Parathyroid adenoma (tissue), 2 donors: ENCODE measurements around the gene PKP4.

ENCODE experiments used
- H2AFZ ChIP-seq: fragments of 300-600 bp; sonication (generic); one replicate; pipeline ENCODE4 v1.7.0; 2017; ENCODE audit warnings: antibody characterized with exemption, mild to moderate bottlenecking
- H3K27ac ChIP-seq: fragments of 300-600 bp; sonication (generic); one replicate; pipeline ENCODE4 v1.7.0; 2017
- H3K27me3 ChIP-seq: fragments of 300-600 bp; sonication (generic); one replicate; pipeline ENCODE4 v1.7.0; 2017; ENCODE audit warnings: low read length; ENCODE audit not compliant: control insufficient read depth, insufficient read depth
- H3K36me3 ChIP-seq: fragments of 300-600 bp; sonication (generic); one replicate; pipeline ENCODE4 v1.7.0; 2017; ENCODE audit warnings: low read length; ENCODE audit not compliant: control insufficient read depth, insufficient read depth
- H3K4me1 ChIP-seq: fragments of 300-600 bp; sonication (generic); one replicate; pipeline ENCODE4 v1.7.0; 2017; ENCODE audit warnings: control low read depth
- H3K4me2 ChIP-seq: fragments of 300-600 bp; sonication (generic); one replicate; pipeline ENCODE4 v1.7.0; 2017; ENCODE audit warnings: low read length
- H3K4me3 ChIP-seq: fragments of 300-600 bp; sonication (generic); one replicate; pipeline ENCODE4 v1.7.0; 2017; ENCODE audit warnings: low read depth, low read length
- H3K79me2 ChIP-seq: fragments of 300-600 bp; sonication (generic); one replicate; pipeline ENCODE4 v1.7.0; 2017; ENCODE audit warnings: control low read depth
- H3K9ac ChIP-seq: fragments of 300-600 bp; sonication (generic); one replicate; pipeline ENCODE4 v1.7.0; 2017; ENCODE audit warnings: mild to moderate bottlenecking
- H3K9me3 ChIP-seq: fragments of 300-600 bp; sonication (generic); one replicate; pipeline ENCODE4 v1.7.0; 2017; ENCODE audit warnings: low read length; ENCODE audit not compliant: control insufficient read depth
- CTCF ChIP-seq: fragments of 300-600 bp; sonication (generic); IDR thresholded peaks from one replicate; pipeline ENCODE4 v1.7.0; 2017; ENCODE audit warnings: antibody characterized with exemption, mild to moderate bottlenecking
- donor health status: primary hyperparathyroidism.

Gene PKP4

GRCh38 chr2:158489366-158490112, 32.8 kb downstream of the PKP4 start:
- Histone ChIP-seq H3K9ac (no peak overlapping the region), H3K9me3 (no peaks in the 10 kb centered on the region), H2AFZ (no peak overlapping the region), H3K36me3 (no peaks in the 10 kb centered on the region), H3K27me3 (no peaks in the 10 kb centered on the region), H3K4me1 (peaks cover 11% of the 10 kb centered on the region), H3K79me2 (peaks cover 21% of the 10 kb centered on the region), H3K4me2 (no peak overlapping the region), H3K4me3 (no peak overlapping the region), H3K27ac (no peak overlapping the region)
- TF ChIP-seq CTCF: no peak

- no peak overlapping the region for H3K9ac ChIP-seq
- no peaks in the 10 kb centered on the region for H3K27me3 ChIP-seq
- no peak overlapping the region for H3K4me2 ChIP-seq
- H3K4me3 ChIP-seq: no peak overlapping the region
- peaks cover 25% of the 10 kb centered on the region for H3K79me2 ChIP-seq
- no peak overlapping the region for H3K27ac ChIP-seq
- TF ChIP-seq CTCF: no peak
- no peaks in the 10 kb centered on the region for H3K36me3 ChIP-seq
- no peak overlapping the region for H2AFZ ChIP-seq
- no peaks in the 10 kb centered on the region for H3K9me3 ChIP-seq
- H3K4me1 ChIP-seq: peaks cover 11% of the 10 kb centered on the region
These were observed 34.3 kb downstream of the PKP4 start for GRCh38 chr2:158491072-158491471.

GRCh38 chr2:158493458-158493857, 36.7 kb downstream of the PKP4 start:
- no peaks in the 10 kb centered on the region for H3K36me3 ChIP-seq
- no peak overlapping the region for H2AFZ ChIP-seq
- H3K9me3 ChIP-seq: no peaks in the 10 kb centered on the region
- no peak overlapping the region for H3K27ac ChIP-seq
- H3K4me2 ChIP-seq: no peak overlapping the region
- peaks cover 10% of the 10 kb centered on the region for H3K4me1 ChIP-seq
- H3K9ac ChIP-seq: no peak overlapping the region
- H3K4me3 ChIP-seq: no peak overlapping the region
- H3K79me2 ChIP-seq: peaks cover 18% of the 10 kb centered on the region
- no peak for TF ChIP-seq CTCF
- H3K27me3 ChIP-seq: no peaks in the 10 kb centered on the region

- Histone ChIP-seq H2AFZ (no peak overlapping the region), H3K4me1 (peaks cover 7% of the 10 kb centered on the region), H3K27ac (no peak overlapping the region), H3K4me3 (no peak overlapping the region), H3K79me2 (peaks cover 15% of the 10 kb centered on the region), H3K27me3 (no peaks in the 10 kb centered on the region), H3K36me3 (no peaks in the 10 kb centered on the region), H3K9me3 (no peaks in the 10 kb centered on the region), H3K4me2 (no peak overlapping the region), H3K9ac (no peak overlapping the region)
- TF ChIP-seq CTCF: no peak
These were observed 38.4 kb downstream of the PKP4 start for GRCh38 chr2:158495175-158495574.

GRCh38 chr2:158496986-158497385, 40.2 kb downstream of the PKP4 start:
- H3K79me2 ChIP-seq: peaks cover 4% of the 10 kb centered on the region
- H3K9me3 ChIP-seq: no peaks in the 10 kb centered on the region
- no peak overlapping the region for H2AFZ ChIP-seq
- no peaks in the 10 kb centered on the region for H3K36me3 ChIP-seq
- H3K4me2 ChIP-seq: no peak overlapping the region
- no peak for TF ChIP-seq CTCF
- H3K27ac ChIP-seq: no peak overlapping the region
- H3K4me1 ChIP-seq: peaks cover 17% of the 10 kb centered on the region
- no peak overlapping the region for H3K4me3 ChIP-seq
- H3K9ac ChIP-seq: no peak overlapping the region
- H3K27me3 ChIP-seq: no peaks in the 10 kb centered on the region
